ENCODE results near the gene NALF2. TPM values are rescaled to one million over a fixed set of nuclear protein-coding genes. Genes with fewer than 3 reads are reported as not detected.

The NALF2 gene
- polyA plus RNA-seq: not detected

GRCh38 chrX:69503782-69504625 is at the start of gene NALF2:
Gene NALF2 (plus strand): TSS chrX:69504326. CDS start chrX:69505283, 957 bp downstream.
- peaks cover 0 to 1% (median 0%) of the 10 kb centered on the region in 3 donors for H3K4me1 Mint-ChIP-seq
- peaks cover 12% of the 10 kb centered on the region for H3K27me3 Mint-ChIP-seq
- no peaks in the 10 kb centered on the region for H3K9me3 Mint-ChIP-seq
- H3K4me3 Mint-ChIP-seq: peak within 1 kb of the TSS in 3 of 4 donors; percentile 71 to 74 (median 72)
- H3K36me3 Mint-ChIP-seq: no peaks in the 10 kb centered on the region
- H3K27ac Mint-ChIP-seq: no peak within 1 kb of the TSS

GRCh38 chrX:69457756-69458155 is 46.4 kb upstream of the NALF2 start:
- H3K4me3 Mint-ChIP-seq: no peak overlapping the region
- no peaks in the 10 kb centered on the region for H3K27me3 Mint-ChIP-seq
- H3K36me3 Mint-ChIP-seq: no peaks in the 10 kb centered on the region
- no peaks in the 10 kb centered on the region for H3K4me1 Mint-ChIP-seq
- H3K27ac Mint-ChIP-seq: no peak overlapping the region
- peaks cover 0 to 5% (median 4%) of the 10 kb centered on the region in 3 donors for H3K9me3 Mint-ChIP-seq

GRCh38 chrX:69466546-69466945 is 37.6 kb upstream of the NALF2 start:
- no peak overlapping the region for H3K4me3 Mint-ChIP-seq
- H3K4me1 Mint-ChIP-seq: no peaks in the 10 kb centered on the region
- H3K9me3 Mint-ChIP-seq: peaks cover 0 to 4% (median 0%) of the 10 kb centered on the region in 3 donors
- no peaks in the 10 kb centered on the region for H3K36me3 Mint-ChIP-seq
- no peak overlapping the region for H3K27ac Mint-ChIP-seq
- H3K27me3 Mint-ChIP-seq: peaks cover 8% of the 10 kb centered on the region

GRCh38 chrX:69469975-69470374 is 34.2 kb upstream of the NALF2 start:
- H3K4me3 Mint-ChIP-seq: no peak overlapping the region
- peaks cover 8% of the 10 kb centered on the region for H3K27me3 Mint-ChIP-seq
- H3K9me3 Mint-ChIP-seq: no peaks in the 10 kb centered on the region
- no peak overlapping the region for H3K27ac Mint-ChIP-seq
- no peaks in the 10 kb centered on the region for H3K36me3 Mint-ChIP-seq
- H3K4me1 Mint-ChIP-seq: no peaks in the 10 kb centered on the region

- H3K27ac Mint-ChIP-seq: no peak overlapping the region
- peaks cover 0 to 2% (median 0%) of the 10 kb centered on the region in 3 donors for H3K4me1 Mint-ChIP-seq
- H3K36me3 Mint-ChIP-seq: no peaks in the 10 kb centered on the region
- H3K27me3 Mint-ChIP-seq: peaks cover 18% of the 10 kb centered on the region
- H3K9me3 Mint-ChIP-seq: peaks cover 0 to 2% (median 0%) of the 10 kb centered on the region in 3 donors
- H3K4me3 Mint-ChIP-seq: no peak overlapping the region
These were observed 14.5 kb upstream of the NALF2 start for GRCh38 chrX:69489625-69490024.

- Mint-ChIP-seq H3K27me3 (peaks cover 18% of the 10 kb centered on the region), H3K4me1 (peaks cover 0 to 2% (median 0%) of the 10 kb centered on the region in 3 donors), H3K27ac (no peak overlapping the region), H3K9me3 (peaks cover 0 to 2% (median 0%) of the 10 kb centered on the region in 3 donors), H3K4me3 (no peak overlapping the region), H3K36me3 (no peaks in the 10 kb centered on the region)
These were observed 10.9 kb upstream of the NALF2 start for GRCh38 chrX:69493193-69493592.

GRCh38 chrX:69493766-69494165 is 10.4 kb upstream of the NALF2 start:
- Mint-ChIP-seq H3K27me3 (peaks cover 17% of the 10 kb centered on the region), H3K4me1 (peaks cover 0 to 2% (median 0%) of the 10 kb centered on the region in 3 donors), H3K4me3 (no peak overlapping the region), H3K36me3 (no peaks in the 10 kb centered on the region), H3K27ac (no peak overlapping the region), H3K9me3 (peaks cover 0 to 2% (median 0%) of the 10 kb centered on the region in 3 donors)

GRCh38 chrX:69496183-69496582 is 7.9 kb upstream of the NALF2 start:
- Mint-ChIP-seq H3K27ac (peak overlapping the region in 1 of 3 donors; percentile 54), H3K27me3 (peaks cover 4% of the 10 kb centered on the region), H3K4me1 (peaks cover 0 to 2% (median 0%) of the 10 kb centered on the region in 3 donors), H3K36me3 (no peaks in the 10 kb centered on the region), H3K4me3 (no peak overlapping the region), H3K9me3 (peaks cover 0 to 2% (median 0%) of the 10 kb centered on the region in 3 donors)

GRCh38 chrX:69501429-69501828 is 2.7 kb upstream of the NALF2 start:
- peaks cover 3% of the 10 kb centered on the region for H3K27me3 Mint-ChIP-seq
- H3K27ac Mint-ChIP-seq: no peak overlapping the region
- no peak overlapping the region for H3K4me3 Mint-ChIP-seq
- H3K4me1 Mint-ChIP-seq: peaks cover 0 to 1% (median 0%) of the 10 kb centered on the region in 3 donors
- H3K9me3 Mint-ChIP-seq: no peaks in the 10 kb centered on the region
- no peaks in the 10 kb centered on the region for H3K36me3 Mint-ChIP-seq

- Mint-ChIP-seq H3K4me3 (peak overlapping the region in 2 of 4 donors; percentile 27 to 55), H3K36me3 (no peaks in the 10 kb centered on the region)
These were observed 821 bp upstream of the NALF2 start for GRCh38 chrX:69503228-69503781.

GRCh38 chrX:69504626-69505612 is 793 bp downstream of the NALF2 start:
- peak overlapping the region in 1 of 4 donors; percentile 71 for H3K4me3 Mint-ChIP-seq
- peaks cover 0 to 1% (median 0%) of the 10 kb centered on the region in 3 donors for H3K4me1 Mint-ChIP-seq
- no peaks in the 10 kb centered on the region for H3K9me3 Mint-ChIP-seq
- H3K27ac Mint-ChIP-seq: no peak overlapping the region
- H3K36me3 Mint-ChIP-seq: no peaks in the 10 kb centered on the region
- H3K27me3 Mint-ChIP-seq: peaks cover 12% of the 10 kb centered on the region

More at GRCh38 chrX:69503228-69503781, 821 bp upstream of the NALF2 start:
- Mint-ChIP-seq H3K27me3 (peaks cover 12% of the 10 kb centered on the region), H3K9me3 (no peaks in the 10 kb centered on the region), H3K27ac (no peak overlapping the region), H3K4me1 (peaks cover 0 to 1% (median 0%) of the 10 kb centered on the region in 3 donors)

- no peak overlapping the region for H3K27ac Mint-ChIP-seq
- no peaks in the 10 kb centered on the region for H3K9me3 Mint-ChIP-seq
- H3K27me3 Mint-ChIP-seq: peaks cover 12% of the 10 kb centered on the region
- H3K36me3 Mint-ChIP-seq: no peaks in the 10 kb centered on the region
- H3K4me1 Mint-ChIP-seq: peaks cover 0 to 1% (median 0%) of the 10 kb centered on the region in 3 donors
- peak overlapping the region in 2 of 4 donors; percentile 14 to 49 for H3K4me3 Mint-ChIP-seq
These were observed 1.9 kb downstream of the NALF2 start for GRCh38 chrX:69505772-69506616.

- H3K27ac Mint-ChIP-seq: no peak overlapping the region
- H3K36me3 Mint-ChIP-seq: no peaks in the 10 kb centered on the region
- no peaks in the 10 kb centered on the region for H3K9me3 Mint-ChIP-seq
- H3K4me3 Mint-ChIP-seq: peak overlapping the region in 1 of 4 donors; percentile 14
- peaks cover 0 to 1% (median 0%) of the 10 kb centered on the region in 3 donors for H3K4me1 Mint-ChIP-seq
- H3K27me3 Mint-ChIP-seq: peaks cover 17% of the 10 kb centered on the region
These were observed 2.7 kb downstream of the NALF2 start for GRCh38 chrX:69506617-69507499.
